GM04503 (cell line): Measurements from ENCODE around the gene ATF2.

Experiments
- DNase-seq: peaks from one replicate; pipeline ENCODE4 v3.0.0-alpha.2; 2012; ENCODE audit warnings: low read depth

Gene ATF2

DNA sequence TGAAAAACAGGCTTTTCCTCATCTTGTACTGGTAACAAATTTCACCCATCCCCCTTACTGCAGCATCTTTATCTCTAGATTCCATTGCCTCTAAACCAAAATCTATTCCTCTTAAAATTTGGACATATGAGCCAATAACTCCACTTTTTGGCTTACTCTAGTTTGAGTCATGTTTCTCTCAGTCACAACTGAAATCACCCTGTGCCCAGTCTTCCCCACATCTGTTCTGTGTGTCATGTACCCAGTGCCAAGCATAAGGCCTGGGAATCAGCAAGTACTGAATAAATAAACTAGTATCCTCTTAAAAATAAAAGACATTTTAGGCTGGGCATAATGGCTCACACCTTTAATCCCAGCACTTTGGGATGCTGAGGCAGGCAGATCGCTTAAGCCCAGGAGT, 142.1 kb downstream of the ATF2 start:
- DNase-seq: no peak

DNA sequence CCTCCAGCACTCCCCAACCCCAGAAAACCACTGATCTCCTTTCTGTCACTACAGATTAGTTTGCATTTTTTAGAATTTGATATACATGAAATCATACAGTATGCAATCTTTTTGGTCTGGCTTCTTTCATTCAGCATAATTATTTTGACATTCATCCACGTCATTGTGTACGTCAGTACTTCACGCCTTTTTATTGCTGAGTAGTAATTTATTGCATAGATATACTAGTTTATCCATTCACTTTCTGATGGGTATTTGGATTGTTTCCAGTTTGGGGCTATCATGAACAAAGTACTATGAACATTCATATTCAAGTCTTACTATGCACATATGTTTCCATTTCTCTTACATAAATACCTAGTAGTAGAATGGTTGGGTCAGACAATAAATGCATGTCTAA, 142.8 kb downstream of the ATF2 start:
- no peak for DNase-seq

DNA sequence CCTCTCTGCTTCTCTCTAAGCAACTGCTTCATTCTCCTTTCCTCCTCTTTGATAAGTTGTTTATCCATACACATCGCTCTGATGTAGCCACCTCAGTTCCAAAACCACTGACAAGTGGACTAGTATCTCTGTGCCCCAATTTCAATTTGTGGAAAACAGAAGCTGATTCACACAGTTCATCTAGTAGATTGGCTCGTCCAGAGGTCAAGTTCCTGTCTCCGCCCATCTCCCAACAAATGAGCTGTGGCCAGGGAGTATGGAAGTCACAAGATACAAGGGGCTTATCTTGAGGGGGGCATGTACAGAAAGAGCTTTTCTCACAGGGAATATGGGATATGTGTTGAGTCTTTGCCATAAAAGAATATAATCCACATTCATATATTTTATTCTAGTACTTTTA, 145.1 kb downstream of the ATF2 start:
- no peak for DNase-seq
